ENCODE results near the gene SDR9C7. TPM values are rescaled to one million over a fixed set of nuclear protein-coding genes. Genes with fewer than 3 reads are reported as not detected.
"Not testable (repeated sequence)": the region's sequence is repeated elsewhere in the genome, so short reads cannot be mapped to it uniquely, and the experiment has no call there.

Gene SDR9C7
- polyA plus RNA-seq, 3 donors, result 0.11 to 0.44 (median 0.22) TPM

DNA sequence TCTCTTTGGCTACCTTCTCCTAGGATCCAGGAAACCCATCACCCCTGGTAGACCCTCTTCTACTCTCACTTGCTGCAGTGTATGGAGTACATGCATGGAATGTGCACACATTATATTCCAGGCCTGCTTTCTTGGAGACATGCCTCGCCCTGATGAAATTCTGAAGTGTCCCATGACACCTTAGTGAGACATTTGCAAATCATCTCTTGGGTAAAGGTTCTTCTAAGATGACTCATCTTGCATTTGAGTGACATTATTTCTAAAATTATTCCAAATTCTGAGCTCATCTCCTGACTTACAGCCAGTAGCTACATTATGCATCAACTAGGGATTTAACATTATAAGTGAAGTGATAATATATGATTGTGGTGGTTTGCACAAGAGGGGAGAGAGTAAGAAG is 49.8 kb downstream of the SDR9C7 start:
- DNase-seq (ENCODE audit: extremely low read depth in 1 of 11, low read depth in 9 of 11, low spot score in 4 of 11), result no peak

DNA sequence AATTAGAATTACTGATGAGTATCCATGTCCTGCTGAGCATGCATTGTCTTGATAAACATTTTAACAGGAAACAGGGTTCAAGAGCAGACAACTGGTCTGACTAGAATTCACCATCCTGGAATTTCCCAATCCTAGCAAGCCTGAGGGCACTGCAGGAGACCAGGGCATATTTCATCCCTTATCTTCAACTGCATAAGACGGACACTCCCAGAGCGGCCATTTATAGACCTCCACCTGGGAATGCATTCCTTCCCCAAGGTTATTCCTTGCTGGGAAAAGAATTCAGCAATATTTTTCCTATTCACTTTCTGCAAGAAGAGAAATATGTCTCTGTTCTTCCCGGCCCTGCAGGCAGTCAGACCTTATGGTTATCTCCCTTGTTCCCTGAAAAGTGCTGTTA is 51.8 kb downstream of the SDR9C7 start:
- not testable (repeated sequence) for DNase-seq (ENCODE audit: extremely low read depth in 1 of 11, low read depth in 9 of 11, low spot score in 4 of 11)

DNA sequence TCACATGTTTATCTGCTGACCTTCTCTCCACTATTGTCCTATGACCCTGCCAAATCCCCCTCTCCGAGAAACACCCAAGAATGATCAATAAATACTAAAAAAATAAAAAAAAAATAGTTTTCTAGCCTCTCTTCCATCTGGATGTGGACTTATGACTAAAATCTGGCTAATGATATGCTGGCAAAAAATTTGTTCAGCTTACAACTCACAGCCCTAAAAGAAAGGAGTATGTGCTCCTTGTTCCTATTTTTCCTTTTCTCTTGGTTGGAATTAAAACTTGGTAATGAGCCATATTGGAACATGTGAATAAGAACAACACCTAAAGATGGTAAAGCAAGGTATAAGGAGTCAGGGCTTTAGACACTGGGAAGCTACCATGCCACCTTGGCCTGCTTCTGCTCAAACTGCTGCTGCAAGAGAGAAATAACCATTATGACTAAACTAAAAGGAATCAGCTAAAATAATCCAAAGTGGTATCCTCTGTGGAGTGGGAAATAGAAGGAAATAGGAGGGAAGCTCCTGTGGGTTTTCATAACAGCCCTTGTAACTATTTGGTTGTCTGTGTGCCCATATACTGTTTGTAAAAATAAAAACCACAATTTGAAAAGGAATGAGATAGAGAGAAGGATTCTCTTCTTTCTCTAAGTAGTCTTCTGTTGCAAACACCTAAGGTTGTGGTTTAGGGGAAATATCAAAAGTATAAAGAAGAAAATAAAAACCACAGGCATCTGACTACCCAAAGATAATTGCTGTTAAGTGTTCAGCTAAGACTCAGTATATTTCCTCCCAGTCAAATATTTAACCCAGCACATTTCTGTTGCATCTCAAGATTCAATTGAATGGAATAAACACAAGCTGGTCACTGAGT is 53.8 kb downstream of the SDR9C7 start:
- DNase-seq (ENCODE audit: extremely low read depth in 1 of 11, low read depth in 9 of 11, low spot score in 4 of 11), result no peak

DNA sequence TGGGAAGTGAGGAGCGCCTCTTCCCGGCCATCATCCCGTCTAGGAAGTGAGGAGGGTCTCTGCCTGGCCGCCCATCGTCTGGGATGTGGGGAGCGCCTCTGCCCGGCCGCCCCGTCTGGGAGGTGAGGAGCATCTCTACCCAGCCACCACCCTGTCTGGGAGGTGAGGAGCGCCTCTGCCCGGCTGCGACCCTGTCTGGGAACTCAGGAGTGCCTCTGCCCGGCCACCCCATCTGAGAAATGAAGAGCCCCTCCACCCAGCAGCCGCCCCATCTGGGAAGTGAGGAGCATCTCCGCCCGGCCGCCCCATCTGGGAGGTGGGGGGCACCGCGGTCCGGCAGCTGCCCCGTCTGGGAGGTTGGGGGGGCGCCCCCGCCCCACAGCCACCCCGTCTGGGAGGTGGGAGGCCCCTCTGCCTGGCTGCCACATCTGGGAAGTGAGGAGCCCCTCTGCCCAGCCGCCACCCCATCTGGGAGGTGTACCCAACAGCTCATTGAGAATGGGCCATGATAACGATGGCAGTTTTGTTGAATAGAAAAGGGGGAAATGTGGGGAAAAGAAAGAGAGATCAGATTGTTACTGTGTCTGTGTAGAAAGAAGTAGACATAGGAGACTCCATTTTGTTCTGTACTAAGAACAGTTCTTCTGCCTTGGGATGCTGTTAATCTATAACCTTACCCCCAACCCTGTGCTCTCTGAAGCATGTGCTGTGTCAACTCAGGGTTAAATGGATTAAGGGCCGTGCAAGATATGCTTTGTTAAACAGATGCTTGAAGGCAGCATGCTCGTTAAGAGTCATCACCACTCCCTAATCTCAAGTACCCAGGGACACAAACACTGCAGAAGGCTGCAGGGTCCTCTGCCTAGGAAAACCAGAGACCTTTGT is 54.7 kb downstream of the SDR9C7 start:
- not testable (repeated sequence) for DNase-seq (ENCODE audit: extremely low read depth in 1 of 11, low read depth in 9 of 11, low spot score in 4 of 11)

DNA sequence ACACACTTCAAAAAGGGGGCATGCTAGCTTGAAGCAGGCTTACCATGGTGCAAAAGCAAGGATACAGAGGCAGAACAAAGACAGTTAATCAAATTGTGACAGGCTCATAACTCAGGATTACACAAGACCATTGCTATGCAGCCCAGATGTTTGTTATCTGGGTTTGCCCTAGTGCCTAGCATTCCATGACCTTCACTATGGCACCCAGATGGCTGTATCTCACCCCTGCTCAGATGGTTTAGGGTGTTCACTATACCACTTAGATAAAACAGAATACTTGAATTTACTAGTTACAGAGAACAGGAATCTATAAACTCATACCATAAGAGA is 56.2 kb downstream of the SDR9C7 start:
- DNase-seq (ENCODE audit: extremely low read depth in 1 of 11, low read depth in 9 of 11, low spot score in 4 of 11), result no peak

DNA sequence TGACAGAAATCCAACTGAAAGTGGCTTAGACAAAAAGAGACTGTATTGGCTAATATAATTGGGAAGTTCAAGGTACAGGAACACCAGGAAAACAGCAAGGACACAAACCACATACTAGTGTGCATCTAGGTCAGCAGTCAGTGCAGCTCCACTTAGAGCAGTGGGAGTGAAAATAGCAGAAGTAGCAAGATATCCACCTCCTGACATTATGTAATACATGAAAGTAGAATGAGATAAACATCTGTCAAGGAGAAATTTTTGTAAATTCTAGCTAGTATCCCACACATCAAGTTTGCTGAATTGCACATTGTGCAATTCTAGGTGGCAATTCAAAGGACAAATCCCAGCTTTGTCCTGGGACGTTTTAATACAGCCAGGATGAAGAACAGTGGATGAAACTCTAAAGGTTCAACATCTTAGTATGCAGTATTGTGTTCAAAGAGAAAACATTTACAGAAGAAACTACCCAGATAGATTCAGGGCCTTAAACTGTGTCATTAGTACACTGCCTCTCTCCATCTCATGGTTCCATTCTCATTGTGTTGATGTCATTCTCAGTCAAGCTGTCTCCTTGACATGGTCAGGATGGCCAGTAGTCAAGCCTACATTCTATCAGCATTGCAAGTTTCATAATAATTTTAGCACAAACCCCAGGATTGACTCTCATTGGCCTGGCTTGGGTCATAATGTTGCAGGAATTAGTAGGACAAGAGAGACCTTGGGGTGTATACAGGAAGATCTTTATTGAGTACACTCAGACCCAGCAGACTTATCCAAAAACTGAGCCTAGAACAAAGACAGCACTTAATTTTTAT is 56.8 kb downstream of the SDR9C7 start:
- no peak for DNase-seq (ENCODE audit: extremely low read depth in 1 of 11, low read depth in 9 of 11, low spot score in 4 of 11)

DNA sequence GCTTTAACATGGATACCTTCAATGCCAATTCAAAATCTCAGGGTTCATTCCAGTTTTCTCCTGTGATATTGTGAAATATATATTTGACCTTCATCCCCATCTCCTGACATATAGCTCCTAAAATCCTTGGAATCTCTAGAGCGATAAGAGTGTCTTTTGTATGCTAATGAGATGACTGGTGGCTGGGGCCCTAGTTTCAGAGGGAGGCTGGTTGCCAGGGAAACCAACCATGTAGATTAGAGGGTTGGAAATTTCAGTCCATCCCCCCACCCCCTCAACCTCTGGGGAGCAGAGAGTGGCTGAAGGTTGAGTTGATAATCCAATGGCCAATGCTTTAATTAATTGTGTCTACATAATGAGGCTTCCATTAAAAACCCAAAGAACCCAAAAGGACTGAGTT is 59.4 kb downstream of the SDR9C7 start:
- no peak for DNase-seq (ENCODE audit: extremely low read depth in 1 of 11, low read depth in 9 of 11, low spot score in 4 of 11)

DNA sequence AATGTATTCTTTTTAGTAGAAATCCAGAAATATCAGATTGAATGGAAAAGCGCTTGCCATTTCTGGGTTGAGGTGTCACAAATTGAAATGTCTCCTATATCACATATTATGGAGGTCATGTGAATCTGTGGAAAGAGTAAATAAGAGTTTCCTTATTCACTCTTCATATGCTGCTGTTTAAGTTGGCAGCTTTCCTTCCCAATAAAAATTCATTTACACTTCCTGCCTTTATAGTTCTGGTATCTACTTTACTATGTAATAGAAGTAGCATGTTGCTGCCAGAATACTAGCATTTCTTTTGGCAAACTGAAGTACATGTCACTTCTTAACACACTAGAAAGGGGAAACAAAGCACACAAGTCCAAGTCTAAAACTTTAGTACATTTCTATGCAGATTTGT is 60.8 kb downstream of the SDR9C7 start:
- DNase-seq (ENCODE audit: extremely low read depth in 1 of 11, low read depth in 9 of 11, low spot score in 4 of 11), result peak in 5 of 11 donors; percentile 7 to 17 (median 14)

Other genes with a start within 250 kb of the SDR9C7 start
- 100 to 1,000 TPM; 299 to 370 (median 328) TPM for gene PTGES3, start 246.1 kb downstream of the SDR9C7 start, polyA plus RNA-seq (ENCODE audit: insufficient read length in 3 of 3)
- 1,000 to 10,000 TPM; 1,963 to 2,373 (median 2,287) TPM for gene NACA, start 209.1 kb downstream of the SDR9C7 start, polyA plus RNA-seq (ENCODE audit: insufficient read length in 3 of 3)
- gene PRIM1, start 182.1 kb downstream of the SDR9C7 start, polyA plus RNA-seq (ENCODE audit: insufficient read length in 3 of 3), result 10 to 100 TPM; 16.4 to 24.4 (median 17.4) TPM
- gene HSD17B6, start 171.1 kb downstream of the SDR9C7 start, polyA plus RNA-seq (ENCODE audit: insufficient read length in 3 of 3), result 1 to 10 TPM; 1.0 to 1.1 (median 1.0) TPM
- gene RDH16, start 23.2 kb upstream of the SDR9C7 start, polyA plus RNA-seq (ENCODE audit: insufficient read length in 3 of 3), result 1 to 10 TPM in 1 of 3 donors, under 1 TPM in 2; 0.65 to 1.3 (median 0.75) TPM
- 10 to 100 TPM; 10.3 to 13.2 (median 12.9) TPM for gene ZBTB39, start 72.1 kb upstream of the SDR9C7 start, polyA plus RNA-seq (ENCODE audit: insufficient read length in 3 of 3)
- 1 to 10 TPM in 1 of 3 donors, under 1 TPM in 2; 0.24 to 1.1 (median 0.47) TPM for gene TAC3, start 82.1 kb upstream of the SDR9C7 start, polyA plus RNA-seq (ENCODE audit: insufficient read length in 3 of 3)
- under 1 TPM; 0.11 to 0.47 (median 0.20) TPM for gene MYO1A, start 115.7 kb upstream of the SDR9C7 start, polyA plus RNA-seq (ENCODE audit: insufficient read length in 3 of 3)
- 10 to 100 TPM; 23.6 to 26.3 (median 25.9) TPM for gene NEMP1, start 144.4 kb upstream of the SDR9C7 start, polyA plus RNA-seq (ENCODE audit: insufficient read length in 3 of 3)
- 10 to 100 TPM; 43.3 to 53.9 (median 52.3) TPM for gene NAB2, start 154.7 kb upstream of the SDR9C7 start, polyA plus RNA-seq (ENCODE audit: insufficient read length in 3 of 3)
- gene STAT6, start 177.0 kb upstream of the SDR9C7 start, polyA plus RNA-seq (ENCODE audit: insufficient read length in 3 of 3), result 100 to 1,000 TPM in 1 of 3 donors, 10 to 100 TPM in 2; 95.5 to 138 (median 97.6) TPM
- 100 to 1,000 TPM in 1 of 3 donors, 10 to 100 TPM in 2; 60.9 to 106 (median 84.0) TPM for gene LRP1, start 194.1 kb upstream of the SDR9C7 start, polyA plus RNA-seq (ENCODE audit: insufficient read length in 3 of 3)
- gene LRP1-AS, start 213.2 kb upstream of the SDR9C7 start, polyA plus RNA-seq (ENCODE audit: insufficient read length in 3 of 3), result not detected